Activated CD4-positive, alpha-beta T cell treated with anti-CD3 and anti-CD28 coated beads, Interleukin-2, Interleukin-6, amounts not matched to agents 100 ng/mL and 50 ng/mL, durations not matched to agents 16 hours and 8 hours (primary cell): ENCODE results near the gene CSTF3.
"Not testable (repeated sequence)": the region's sequence is repeated elsewhere in the genome, so short reads cannot be mapped to it uniquely, and the experiment has no call there.

Experiments
- DNase-seq: peaks from one replicate; pipeline ENCODE4 v3.0.0-alpha.2; 2020

The CSTF3 gene

DNA sequence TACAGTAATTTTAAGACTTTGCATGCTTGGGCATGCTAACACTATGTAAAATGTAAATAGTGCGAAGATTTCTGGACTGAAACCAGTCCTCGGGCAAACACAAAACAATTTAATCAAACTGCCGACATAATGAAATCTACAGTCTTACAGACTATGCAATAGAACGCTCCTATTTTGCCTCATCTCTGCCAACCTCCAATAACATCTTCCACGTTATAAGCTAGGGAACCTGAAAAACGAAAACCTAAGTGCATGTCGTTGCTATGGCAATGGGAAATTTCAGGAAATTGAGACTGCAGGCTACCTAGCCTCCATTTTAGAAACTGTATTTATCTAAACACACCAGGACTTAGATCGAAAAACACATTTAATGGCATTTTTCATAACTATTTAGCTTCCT, 1.1 kb downstream of the CSTF3 start:
- DNase-seq = peak; percentile 23

DNA sequence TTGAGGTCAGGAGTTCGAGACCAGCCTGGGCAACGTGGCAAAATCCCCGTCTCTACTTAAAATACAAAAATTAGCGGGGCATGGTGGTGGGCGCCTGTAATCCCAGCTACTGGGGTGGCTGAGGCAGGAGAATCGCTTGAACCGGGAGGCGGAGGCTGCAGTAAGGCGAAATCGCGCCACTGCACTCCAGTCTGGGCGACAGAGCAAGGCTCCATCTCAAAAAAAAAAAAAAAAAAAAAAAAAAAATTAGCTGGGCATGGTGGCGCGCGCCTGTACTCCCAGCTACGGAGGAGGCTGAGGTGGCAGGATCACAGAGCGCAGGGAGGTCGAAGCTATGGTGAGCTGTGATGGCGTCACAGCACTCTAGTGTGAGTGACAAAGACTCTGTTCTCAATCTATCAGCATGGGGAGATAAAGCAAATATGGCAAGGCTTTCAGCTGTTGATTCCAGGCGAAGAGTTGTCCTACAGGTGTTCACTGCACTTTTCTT, 1.9 kb downstream of the CSTF3 start:
- DNase-seq = not testable (repeated sequence)

DNA sequence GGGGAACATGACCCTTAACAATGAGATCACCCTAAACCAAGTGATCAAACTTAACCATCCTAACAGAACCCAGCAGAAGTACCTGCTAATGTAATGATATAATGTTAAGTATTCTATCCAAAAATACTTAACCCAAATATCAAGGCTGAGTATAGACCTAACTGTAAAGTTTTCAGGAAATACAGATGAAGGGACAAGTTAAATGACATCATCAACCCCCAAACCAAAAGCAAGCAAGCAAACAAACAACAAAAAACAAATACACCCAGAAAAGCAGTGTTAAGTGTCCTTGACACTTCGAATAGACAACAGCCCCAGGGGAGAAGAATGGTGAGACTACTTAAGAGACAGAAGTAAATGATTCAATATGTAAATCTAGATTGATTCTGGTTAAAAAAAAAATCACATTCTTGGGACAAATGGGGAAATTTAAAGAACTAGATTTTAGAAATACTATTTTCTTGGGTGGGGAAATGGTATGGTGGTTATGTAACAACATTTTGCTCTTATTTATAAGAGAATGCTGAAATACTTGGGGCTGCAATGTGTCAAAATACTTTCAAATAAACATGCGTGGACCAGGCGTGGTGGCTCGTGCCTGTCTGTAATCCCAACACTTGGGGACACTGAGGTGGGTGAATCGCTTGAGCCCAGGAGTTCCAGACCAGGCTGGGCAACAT, 2.5 kb downstream of the CSTF3 start:
- no peak for DNase-seq

DNA sequence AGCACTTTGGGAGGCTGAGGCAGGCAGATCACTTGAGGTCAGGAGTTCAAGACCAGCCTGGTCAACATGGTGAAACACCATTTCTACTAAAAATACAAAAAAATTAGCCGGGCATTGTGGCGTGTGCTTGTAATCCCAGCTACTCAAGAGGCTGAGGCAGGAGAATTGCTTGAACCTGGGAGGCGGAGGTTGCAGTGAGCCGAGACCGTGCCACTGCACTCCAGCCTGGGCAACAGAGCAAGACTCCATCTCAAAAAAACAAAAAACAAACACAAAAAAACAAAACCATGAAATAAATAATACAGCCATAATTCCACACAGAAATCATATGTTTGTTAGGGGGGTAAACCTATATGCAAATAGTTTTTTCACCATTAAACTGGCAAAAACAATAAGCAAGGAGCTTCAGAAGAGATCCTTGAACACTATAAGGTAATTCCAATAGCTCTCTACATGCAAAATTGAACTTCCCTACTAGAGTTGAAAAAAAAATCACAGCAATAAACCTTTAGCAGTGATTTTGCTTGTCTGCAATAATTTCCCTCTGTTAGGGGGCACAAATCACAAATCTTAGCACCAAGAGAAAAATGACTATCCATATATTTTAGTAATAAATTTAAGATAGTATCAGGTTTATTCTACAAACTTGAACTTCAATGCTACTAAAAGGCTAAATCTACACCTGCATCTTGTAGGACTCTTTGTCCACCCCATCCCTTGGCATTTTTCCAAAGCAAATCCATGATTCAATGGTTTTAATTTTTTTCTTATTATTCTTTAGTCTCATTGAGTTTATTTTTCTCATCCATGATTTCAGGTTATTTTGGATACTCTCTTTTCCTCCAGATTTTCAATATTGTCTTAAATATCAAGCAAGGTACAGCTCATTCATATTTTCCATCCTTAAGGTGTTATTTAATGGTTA, 3.9 kb downstream of the CSTF3 start:
- DNase-seq = no peak

DNA sequence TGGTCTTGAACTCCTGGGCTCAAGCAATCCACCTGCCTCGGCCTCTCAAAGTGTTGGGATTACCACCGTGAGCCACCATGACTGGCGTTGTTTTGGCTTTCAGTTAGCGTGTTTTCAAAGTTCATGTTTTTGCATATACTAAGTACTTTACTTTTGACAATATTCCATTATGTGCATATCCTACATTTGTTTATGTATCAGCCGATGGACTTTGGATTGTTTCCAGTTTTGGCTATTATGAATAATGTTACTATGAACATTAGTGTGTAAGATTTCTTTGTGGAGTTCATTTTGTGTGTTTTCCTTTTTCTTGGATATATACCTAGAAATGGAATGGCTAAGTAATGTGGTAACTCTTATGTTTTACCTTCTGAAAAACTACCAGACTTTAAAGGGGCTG, 9.9 kb downstream of the CSTF3 start:
- DNase-seq = no peak

DNA sequence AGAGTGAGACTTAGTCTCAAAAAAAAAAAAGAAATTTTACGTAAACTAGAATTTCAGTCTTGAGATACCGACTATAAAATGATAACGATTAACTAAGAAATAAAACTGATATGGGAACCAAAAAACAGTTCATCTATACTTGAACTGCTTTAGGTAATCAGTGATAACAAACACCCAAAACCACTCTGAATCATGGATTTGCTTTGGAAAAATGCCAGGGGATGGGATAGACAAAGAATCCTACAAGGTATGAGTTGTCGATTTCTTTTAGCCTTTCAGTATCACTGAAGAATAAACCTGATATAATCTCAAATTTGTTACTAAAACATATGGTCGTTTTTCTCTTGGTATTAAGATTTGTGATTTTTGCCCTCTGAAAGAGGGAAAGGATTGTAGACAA, 13.7 kb downstream of the CSTF3 start:
- no peak for DNase-seq

DNA sequence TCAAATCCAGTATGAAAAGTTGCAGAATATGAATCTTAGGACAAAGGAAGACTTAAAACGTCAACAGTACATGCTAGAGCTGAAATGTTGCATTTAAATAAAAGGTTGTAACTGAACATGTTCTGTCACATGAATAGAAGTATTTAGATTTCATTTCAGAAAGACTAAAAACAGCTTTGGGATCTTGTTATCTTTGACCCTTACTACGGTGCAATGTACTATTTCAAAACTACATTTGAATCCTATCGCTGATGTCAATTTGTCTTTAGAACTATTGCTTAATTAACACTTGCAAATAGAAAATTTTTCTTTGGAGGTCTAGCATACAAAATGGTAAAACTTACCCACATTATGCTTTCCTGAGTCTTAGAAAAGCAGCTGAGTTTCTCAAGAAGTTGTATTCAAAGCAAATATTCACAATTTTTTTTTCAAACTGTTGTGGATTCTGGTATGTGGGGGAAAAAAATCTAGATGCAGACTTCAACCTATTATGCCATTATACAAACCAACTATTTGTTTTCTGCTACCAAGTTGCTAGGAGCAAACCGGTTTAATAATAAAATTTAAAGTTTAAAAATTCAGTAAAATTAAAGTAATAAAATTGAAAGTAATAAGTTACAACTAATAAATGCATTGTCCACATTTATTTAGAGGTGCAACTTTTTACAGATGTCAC, 25.4 kb downstream of the CSTF3 start:
- no peak for DNase-seq

DNA sequence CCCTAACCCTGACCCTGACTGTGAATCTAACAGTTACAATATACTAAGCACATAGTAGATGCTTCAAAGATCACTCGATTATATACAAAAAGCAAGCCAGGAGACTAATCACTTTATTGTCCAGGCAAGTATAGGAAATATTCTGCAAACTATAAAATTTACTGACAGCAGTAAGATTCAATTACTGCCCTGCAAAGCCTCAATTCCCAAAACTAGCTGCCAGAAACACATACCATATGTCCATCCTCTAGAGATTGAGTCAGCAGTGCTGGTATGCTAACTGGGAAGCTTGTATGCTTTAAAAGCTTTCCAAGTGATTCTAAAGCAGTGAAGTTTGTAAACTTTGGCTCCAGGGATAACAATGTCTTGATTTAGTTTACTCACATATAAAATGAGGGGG, 26.1 kb downstream of the CSTF3 start:
- no peak for DNase-seq

DNA sequence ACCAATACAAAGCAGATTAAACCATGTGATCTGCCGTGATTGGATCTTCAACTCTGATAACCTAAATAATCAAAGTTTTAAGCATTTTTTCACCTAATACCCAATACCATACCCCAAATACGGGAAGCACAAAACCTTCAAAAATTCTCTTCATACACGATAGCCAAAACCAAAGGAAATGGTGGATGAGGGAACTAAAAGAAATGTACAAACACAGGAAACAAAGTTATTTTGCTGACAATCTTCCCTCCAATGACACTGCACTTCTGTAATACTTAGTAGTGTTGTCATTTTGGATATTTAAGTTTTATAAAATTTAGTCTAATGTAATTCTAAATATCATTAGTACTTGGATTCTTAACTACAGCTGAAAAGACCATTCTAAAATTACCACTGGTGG, 27.0 kb downstream of the CSTF3 start:
- DNase-seq = no peak

DNA sequence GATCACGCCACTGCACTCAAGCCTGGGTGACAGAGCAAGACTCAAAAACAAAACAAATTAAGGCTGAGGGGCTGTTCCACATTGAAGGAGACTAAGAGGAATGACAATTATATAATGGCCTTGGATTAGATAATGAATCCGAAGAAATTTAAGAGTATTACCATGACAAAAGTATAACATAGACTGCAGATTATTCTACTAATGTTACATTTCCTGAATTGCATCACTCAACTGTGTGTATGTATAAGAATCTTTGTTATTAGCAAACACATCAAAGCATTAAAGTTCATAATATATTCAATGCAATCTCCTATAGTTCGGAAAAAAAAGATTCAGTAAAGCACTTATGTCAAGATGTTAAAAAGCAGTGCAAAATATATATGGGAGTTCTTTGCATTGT, 27.5 kb downstream of the CSTF3 start:
- no peak for DNase-seq

DNA sequence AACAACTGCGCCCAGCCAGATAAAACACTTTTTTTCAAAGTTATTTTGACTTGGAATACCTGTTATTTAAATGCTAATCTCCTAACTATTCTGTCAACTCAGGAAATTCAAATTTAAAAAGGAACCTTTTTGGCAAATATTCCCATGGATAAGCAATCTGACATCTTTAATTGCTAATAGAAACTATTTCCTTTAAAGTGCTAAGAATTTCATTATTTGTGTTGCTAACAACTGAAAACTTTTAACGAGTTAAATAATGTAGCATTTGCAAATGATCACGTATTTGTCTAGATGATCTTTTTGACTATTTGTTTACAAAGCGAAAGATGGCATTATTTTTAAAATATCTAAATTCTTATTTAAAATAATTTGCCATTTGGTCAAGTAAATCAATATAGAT, 28.8 kb downstream of the CSTF3 start:
- DNase-seq = no peak

DNA sequence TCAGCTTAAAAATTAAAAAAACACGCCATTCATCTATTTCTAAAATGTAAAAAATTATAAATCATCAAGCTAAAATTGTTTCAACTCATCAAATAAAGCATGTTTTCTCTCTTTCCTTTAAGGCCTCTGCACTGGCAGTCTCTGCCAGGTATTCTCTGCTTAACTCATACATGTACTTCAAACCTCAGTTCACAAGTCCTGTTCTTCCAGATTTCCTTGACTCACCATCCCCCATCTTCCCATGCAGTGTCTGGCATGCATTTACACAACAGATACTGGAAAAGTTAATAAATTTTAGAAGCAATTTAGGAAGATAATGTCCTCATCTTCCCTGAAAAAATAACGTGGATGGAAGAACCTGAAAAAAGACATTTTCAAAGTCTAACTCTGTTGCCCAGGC, 32.5 kb downstream of the CSTF3 start:
- DNase-seq = no peak

DNA sequence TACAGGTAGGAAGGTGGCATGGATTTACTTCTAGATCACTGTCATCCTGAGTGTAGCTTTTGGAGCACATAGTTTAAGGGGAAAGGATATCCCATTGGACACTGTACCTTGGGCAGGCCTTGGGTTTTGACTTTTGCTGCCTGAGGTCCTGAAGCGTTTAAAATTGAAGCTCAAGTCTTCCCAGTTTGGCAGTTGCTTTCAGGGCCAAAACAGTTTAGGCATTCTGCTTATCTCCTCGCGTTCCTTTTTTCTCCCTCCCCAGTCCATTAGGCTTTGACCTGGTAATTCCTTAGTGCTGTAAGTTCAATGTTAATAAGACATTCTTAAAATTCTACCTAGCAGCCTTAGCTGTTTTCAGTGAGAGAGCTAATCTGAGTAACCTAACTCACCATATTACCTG, 35.7 kb downstream of the CSTF3 start:
- DNase-seq = no peak

DNA sequence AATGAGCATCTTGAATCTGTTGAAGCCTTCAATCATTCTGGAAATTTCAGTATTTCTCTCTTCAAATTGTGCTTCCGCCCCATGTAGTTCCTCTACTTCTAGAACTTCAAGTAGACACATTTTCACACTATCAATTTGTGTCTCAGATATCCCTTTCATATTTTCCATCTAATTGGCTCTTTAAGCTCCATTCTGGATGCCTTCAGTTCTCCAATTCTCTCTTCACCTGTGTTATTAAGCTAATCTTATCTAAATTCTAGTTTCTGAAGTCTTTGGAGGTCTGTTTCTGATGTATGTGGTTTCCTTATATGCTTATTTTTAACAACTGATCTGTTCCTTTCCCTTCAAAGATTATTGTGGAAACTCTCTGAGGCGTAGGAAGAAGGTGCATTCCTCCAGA, 36.3 kb downstream of the CSTF3 start:
- DNase-seq = no peak

DNA sequence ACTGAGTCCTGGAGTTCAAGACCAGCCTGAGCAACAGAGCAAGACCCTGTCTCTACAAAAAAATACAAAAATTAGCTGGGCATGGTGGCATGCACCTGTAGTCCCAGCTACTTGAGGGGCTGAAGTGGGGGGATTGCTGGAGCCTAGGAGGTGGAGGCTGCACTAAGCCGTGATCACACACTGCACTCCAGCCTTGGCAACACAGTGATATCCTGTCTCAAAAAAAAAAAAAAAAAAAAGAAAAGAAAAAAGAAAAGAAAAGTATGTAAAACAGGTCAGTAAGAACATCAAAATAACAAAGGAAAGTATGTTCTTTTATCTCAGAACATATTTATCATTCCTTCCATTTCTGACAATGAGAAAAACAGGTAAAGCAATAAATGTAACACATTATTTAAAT, 38.6 kb downstream of the CSTF3 start:
- not testable (repeated sequence) for DNase-seq

DNA sequence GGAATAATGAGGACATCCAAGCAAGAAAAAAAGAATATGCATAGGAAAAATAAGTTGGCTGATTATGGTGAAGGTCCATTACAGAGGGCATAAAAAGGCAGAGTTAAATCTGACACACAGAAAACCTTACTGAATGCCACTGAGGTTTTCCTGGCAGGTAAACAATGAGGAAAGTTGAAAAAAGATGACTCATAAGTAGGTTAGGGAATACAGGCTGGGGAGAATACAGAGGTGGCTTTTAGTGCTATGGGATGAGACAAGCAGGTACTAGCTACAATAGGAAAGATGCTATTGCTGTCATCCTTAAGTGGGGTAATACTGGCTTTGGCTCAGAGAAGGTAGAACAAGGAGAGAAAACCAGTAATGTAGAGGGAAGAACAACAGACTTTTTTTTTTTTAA, 44.7 kb downstream of the CSTF3 start:
- no peak for DNase-seq

DNA sequence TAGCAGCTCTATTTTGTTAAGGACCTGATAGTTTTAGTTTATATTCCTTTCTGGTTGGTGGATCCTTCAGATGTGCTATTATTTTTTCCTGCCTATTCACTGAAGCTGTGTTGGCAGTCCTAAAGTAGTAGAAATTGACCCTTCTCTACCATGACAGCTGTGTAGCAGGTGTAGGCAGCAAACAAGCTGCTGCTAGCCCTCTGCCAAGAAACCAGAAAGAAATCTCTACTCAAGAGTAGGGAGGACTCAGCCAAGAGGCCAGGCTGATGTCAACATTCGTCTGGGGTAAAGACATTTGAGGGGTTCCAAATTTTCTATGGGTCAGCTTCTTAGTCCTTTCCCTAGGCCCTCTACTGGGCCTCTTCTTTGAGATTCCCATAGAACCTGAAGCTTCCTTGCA, 51.2 kb downstream of the CSTF3 start:
- no peak for DNase-seq

DNA sequence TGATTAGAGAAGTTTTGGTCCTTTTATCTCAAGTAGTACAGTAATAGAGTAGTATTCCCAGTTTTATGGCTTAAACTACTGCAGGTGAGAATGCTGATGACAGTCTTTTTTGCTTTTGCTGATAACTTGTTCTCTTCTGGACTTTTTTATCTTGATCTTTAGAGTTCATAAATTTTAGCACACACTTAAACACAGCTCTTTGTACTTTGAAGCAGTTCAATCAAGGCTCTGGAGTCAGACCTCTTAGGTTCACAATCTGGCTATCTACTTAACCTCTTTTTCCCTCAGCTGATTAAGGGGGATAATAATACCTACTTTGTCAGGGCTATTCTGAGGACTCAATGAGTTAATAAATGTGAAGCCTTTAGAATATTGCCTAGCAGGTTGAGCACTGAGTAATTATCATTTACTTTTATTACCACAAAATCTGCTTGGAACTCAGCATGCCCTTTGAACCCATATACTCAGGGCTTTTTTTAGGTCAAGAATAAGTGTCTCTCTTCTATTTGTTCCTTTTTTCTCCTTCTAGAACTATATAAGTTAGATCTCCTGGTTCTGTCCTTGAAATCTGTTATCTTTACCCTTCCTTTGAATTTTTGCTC, 51.9 kb downstream of the CSTF3 start:
- no peak for DNase-seq

DNA sequence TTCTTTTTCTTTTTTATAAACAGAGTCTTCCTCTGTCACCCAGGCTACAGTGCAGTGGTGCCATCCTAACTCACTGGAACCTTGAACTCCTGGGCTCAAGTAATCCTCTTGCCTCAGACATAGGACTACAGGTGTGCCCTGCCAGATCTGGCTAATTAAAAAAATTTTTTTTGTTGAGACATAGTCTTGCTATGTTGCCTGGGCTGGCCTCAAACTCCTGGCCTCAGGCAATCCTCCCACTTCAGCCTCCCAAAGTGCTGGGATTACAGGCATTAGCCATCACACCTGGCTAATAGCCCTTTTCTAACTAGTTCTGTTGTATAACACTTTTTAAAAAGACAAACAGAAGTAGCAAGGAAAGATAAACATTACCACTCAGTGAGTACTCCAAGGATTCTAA, 57.4 kb downstream of the CSTF3 start:
- DNase-seq = no peak

DNA sequence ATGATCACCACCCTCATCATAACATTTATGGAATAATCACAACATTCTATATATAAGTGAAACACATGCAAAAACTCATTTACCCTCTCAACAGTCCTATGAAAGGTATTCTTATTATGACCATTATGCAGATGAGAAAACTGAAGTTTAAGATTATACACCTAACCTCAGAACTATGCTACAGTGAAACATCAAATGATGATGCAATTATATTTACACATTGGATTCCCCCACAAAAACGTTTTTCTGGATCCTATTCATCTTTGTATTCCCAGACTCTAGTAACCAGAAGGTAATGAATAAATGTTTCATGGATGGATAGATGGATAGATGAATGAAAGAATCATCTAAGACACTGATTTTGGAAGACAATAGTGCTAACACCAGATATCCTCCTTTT, 67.1 kb downstream of the CSTF3 start:
- no peak for DNase-seq

DNA sequence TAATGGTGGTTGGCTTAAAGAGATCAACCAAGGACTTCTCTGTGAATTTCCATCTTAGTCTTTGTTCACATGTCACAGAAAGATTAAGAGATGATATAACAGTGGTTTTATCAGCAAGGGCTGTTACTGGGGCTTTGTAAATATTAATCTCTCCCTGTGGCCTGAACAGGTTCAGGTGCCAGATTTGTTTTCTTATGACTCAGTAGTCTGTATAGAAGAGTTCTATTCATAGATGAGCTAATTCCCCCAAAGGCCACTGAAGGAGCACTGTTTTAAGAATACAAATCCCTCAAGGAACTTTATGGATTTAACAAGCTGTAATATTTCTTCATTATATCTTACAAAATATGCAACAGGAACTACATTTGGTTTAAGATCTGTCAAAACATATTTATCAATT, 71.5 kb downstream of the CSTF3 start:
- DNase-seq = no peak

DNA sequence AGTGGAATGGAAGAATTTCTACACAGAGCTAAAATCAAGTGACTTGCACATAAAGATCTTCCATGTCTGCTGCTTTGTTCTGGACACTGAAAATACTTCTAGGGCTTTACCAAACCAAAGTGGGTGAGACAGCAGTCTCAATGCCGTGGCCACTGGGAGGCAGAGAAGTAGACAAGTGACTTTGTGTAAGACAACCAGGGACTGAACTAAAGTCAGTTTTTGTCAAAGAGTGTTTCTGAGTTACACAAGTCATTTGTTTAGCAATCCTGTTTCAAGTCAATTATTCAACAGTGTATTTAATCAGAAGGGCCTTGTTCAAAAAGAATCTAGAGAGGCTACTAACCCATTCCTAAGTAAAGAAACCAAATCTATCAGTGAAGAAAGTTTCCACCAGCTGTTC, 75.3 kb downstream of the CSTF3 start:
- DNase-seq = no peak

DNA sequence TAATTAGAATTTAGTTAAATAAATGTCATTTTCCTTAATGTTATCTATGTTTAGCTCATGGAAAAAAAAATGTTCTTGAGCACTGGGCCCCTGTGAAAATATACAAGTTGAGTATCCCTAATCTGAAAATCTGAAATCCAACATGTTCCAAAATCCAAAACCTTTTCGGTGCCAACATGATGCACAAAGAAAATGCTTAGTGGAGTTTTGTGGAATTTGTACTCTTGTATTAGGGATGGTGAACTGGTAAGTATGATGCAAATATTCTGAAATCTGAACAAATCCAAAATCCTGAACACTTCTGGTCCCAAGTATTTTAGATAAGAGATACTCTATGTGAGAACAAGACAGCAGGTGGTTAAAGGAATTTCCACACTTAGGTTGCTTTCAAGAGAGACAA, 77.4 kb downstream of the CSTF3 start:
- no peak for DNase-seq
